ENCODE measurements around the gene TBC1D22B.

TBC1D22B gene

DNA sequence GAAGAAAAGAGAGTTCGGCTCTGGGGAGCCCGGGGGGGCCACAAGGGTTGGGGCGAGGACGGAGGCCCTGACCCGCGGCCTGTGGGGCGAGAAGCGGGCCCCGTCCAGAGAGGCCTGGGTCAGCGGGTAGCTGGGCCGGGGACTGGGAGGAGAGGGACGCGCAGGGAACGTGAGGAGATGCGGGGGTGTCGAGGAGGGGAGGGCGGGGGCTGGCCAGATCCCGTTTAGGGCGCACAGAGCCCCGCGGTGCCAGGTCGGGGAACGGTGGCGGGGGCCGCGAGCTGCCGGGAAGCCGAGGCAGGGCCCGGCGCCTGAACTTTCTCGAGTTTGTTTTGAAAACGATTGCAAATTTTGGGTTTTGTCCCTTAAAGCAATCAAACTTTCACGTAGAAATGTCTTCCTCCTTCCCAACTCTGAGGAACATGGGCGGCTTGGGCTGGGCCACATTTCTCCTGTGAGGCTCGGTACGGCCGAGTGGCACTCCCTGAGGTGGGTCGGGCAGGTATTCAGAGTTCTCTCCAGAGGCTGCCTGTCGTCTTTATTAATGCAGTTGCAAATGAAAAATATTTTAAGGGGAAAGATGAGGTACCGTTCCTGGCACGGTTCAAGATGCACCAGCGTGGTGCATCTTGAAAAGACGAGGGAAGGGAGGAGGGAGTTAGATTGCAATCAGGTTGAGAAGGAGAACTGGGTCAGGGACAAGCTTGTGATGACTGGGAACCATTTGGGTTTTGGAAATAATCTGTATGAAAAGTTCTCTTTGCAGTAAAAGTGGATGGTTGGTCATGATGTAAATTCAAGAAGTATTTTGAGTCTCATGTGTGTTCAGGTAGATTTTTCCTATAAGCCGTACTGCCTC is 97.2 kb downstream of the TBC1D22B start:
- peak in 1 of 3 experiments; percentile 12 for DNase-seq (ENCODE audit: low read depth in 3 of 3)

DNA sequence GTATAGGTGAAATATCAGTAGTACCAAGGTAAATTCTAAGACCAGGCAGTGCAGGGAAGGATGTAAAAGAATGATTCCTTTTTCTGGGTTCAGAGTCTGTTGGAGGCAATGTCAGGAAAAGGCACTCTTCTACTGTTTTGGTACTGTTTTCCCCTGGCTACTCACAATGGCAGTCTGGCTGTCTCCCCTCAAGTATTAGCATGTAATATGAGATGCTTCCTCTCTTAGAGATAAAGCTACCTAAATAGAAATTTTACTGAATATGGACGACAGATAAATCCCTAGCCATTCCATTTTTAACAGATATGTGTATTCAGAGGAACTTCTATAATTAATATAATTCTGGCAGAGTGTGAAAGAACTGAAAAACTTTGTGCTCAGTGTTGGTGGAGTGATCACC is 99.7 kb downstream of the TBC1D22B start:
- DNase-seq (ENCODE audit: low read depth in 3 of 3): no peak

DNA sequence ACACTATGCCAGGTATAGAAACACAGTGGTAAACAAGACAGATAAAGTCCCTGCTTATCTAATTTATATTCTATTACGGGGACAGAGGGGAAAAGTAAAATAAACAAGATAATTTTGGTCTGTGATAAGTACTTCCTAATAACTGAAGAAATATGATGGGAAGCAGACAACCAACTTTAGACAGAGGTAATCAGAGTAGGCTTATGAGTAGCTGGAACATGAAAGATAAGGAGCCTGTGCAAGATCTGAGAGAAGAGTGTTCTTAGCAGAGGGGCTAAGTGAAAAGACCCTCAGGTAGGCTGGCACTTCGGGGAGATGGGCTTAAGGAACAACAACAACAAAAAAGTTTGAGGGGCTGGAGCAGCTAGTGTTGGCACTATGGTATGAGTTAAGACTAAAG is 100.3 kb downstream of the TBC1D22B start:
- DNase-seq (ENCODE audit: low read depth in 3 of 3): no peak

DNA sequence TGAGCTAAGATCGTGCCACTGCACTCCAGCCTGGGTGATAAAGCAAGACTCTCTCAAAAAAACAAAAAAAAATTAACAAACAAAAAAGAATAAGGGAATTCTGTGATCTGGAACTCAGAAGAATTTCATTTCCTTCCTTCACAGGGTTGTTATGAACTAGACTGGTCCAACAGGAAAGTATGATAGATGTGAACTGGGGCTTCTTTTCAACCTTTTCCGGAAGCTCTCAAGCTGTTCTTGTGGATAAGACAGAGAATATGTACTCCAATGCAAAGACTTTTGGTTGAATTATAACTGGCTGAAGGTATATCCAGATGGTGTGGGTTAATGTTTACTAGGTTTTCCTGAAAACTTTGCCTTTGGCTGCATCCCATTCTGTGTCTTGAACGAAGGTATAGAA is 101.5 kb downstream of the TBC1D22B start:
- no peak for DNase-seq (ENCODE audit: low read depth in 3 of 3)

DNA sequence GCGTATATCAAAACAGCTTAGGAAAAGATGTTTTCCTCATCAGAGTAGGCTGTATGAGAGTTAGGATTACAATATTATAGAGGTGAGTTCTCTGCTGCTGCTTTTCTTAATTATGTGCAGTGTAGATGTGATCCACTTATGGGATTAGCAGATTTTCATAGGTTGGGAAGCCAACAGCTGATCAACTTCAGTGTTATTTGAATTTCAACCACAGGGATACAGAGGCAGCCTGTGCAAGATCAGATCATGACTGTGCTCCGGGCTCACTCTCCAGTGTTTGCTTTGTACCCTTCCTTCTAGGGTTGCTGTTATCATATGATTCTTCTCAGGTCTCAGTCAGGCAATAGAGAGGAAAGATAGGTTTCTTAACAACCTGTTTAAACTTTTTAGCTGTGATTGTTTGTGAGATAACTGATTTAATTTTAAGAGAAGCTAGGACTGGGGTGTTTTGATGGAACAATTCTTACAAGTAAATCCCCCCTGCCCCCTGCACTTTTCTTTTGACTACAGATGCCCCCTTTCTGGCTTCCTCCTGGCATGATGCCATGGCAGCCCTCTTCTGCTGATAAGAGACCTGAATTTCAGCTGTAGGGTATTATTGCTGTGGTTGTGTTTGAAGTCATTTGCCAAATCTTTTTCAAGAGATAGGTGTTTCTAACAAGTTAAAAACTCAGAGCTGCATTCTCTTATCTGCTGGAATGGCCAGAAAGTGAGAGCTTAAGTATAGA is 104.7 kb downstream of the TBC1D22B start:
- DNase-seq (ENCODE audit: low read depth in 3 of 3): no peak

DNA sequence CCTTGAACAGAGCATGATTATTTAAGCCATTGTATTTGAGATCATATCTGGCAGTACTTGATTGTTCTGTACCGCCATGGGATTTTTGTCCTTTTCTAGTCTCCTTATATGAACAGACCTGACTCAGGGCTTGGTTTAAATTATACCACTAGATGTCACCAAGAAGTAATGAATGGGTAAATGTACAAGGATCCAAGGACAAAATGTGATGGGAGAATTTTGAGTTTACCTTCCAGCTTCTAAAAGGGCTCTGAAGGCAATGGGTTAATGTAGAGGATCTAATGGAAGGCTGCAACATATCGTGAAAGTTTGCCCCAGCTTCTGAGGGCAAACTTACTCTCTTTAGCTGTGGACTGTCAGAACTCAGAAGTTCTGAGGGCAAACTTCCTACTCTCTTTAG is 108.2 kb downstream of the TBC1D22B start:
- no peak for DNase-seq (ENCODE audit: low read depth in 3 of 3)

DNA sequence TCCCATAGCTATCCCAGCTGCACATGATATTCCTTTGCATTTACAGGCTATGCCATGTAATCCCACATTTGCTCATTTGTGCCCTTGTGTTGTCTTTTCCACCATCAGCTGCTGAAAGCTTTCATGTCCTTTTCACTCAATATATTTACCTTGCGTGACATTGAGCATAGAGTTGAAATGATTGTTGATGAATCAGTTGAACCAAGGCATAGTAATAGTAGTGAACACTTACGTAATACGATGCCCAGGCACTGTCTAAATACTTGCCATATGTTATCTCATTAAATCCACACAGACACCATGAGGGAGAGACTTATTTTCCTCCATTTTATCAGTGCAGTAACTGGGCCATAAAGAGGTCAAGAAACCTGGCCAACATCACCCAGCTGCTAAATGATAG is 109.3 kb downstream of the TBC1D22B start:
- no peak for DNase-seq (ENCODE audit: low read depth in 3 of 3)

DNA sequence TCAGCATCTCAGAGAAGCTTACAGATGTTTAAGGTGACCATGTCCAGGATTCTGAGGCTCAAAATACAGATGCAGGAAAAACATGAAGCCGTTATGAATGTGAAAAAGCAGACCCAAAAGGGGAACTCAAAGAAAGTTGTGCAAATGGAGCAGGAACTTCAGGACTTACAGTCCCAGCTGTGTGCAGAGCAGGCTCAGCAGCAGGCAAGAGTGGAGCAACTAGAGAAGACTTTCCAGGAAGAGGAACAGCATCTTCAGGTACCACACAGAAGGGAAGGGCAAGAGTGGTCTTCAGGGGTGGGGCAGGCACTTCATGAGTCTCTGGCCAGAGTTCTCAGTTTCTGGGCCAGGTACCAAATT is 111.4 kb downstream of the TBC1D22B start:
- DNase-seq (ENCODE audit: low read depth in 3 of 3): no peak

DNA sequence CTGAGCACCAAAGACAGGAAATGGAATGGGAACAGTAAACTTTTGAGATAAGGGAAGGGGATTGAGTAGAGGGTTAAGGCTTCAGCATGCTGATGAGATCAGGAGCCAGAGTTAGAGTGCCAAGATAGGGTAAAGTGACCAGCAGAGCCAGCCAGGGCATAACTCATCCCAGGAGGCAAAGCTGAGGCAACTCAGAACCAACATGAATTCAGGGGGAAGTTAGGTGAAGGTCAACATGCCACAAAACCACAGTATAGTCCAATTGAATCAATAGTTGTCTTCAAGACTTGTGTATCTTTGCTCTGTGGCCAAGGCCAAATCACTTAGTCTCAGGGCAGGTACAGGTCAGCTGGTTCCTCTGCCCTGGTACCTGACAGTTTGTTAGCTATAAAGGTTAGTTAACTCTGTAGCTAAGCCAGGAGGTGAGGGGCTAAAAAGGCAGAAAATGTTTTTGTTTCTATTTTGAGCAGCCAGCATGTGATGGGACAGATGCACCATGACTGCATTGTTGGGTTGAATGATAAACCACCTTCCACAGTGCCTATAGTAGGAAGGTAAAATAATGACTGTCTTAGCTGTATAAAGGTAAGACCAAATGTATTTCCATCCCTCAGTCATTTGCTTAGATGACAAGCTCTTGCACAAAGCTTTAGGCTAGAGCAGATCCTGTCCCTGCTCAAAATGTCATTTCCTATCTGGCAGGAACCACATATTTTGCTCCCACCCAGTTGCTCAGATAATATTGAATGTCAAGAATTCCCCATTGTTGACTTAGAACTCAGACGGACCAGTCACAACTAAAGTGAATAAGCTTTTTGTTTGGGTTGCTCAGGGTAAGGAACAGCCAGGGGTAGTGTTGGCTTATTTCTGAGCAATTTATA is 112.0 kb downstream of the TBC1D22B start:
- no peak for DNase-seq (ENCODE audit: low read depth in 3 of 3)

DNA sequence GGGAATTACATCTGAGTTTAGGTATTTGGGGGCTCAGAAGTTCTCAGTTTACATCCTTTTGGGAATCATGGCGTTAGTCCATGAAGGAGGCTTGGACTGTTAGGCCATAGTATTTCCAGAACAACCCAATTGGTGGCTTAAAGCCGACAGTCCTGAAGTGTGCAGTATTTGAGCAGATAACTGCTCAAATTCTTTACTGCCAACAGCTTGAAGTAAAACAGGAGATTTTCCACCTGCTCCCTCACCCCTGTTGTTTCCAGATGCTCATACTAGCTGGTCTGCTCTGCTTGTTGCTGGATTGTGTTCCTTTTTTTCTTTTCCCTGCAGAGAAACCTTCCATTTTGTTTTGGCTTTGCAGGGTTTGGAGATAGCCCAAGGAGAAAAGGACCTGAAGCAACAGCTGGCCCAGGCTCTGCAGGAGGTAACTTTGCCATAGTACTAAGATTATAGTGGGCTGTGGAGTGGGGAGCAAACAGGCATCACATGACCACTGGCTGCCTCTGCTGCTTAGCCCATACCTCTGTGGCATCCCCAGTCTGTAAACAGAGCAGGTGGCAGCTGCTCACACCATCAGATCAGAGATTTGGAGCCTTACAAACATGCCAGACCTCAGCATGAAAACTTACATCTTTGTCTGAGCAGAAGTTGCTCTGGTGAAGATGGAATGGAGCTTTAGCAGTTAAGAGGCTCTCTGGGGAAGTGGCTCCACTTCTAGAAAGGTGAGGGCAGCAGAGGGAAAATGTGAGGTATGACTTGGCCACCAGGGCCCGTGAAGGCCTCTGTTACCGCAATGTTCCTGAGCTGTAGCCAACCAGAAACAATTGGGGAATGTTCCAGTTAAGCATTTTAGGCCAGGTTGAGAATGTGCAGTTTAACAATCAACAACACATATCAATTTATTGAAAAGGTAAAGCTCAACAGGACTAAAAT is 113.8 kb downstream of the TBC1D22B start:
- DNase-seq (ENCODE audit: low read depth in 3 of 3): no peak

DNA sequence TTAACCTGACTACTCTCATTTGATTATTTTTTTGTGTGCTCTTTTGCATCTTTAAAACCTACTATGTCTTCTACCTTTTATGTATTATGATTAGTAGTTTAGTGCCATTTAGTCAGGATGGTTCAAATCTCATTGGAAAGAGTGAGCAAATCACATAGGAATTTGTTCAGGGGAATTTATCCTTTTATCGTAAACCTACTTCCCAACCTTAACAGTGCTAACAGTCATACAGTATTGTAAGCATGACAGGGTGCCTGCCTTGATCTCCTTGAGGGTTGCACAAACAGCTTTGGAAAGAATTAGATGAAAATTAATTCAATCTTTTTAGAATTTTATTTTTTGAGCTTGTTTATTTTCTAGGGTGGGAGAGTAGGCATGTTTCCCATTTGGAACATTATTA is 114.5 kb downstream of the TBC1D22B start:
- DNase-seq (ENCODE audit: low read depth in 3 of 3): no peak

DNA sequence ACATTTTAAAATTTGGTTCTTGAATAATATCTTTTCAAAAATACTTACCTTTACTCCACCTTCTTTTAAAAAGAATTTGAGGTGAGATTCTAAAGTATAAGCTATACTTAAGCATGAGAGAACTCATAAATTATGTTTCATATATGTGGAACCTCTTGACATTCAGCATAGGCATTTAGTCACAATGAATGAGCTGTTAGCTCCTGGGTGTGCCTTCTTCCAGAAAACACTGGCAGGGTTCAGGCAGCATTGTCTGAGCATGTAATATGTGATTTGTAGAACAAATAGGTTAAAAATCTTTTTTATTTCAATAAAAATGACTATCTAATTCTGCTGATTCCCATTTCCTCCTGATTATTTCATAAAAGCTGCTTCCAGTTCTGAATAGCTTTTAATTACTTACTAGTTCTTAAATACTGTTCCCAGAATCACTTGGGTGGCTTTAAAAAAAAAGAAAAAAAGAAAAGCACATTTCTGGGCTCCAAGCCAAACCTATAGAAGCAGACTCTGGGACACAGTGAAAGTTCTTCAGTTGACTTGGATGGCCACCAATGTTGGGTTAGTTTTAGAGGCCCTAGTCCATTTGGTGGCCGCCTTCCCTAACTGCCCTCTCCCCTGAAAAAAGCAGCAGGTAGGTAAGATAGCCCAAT is 116.4 kb downstream of the TBC1D22B start:
- DNase-seq (ENCODE audit: low read depth in 3 of 3): no peak

DNA sequence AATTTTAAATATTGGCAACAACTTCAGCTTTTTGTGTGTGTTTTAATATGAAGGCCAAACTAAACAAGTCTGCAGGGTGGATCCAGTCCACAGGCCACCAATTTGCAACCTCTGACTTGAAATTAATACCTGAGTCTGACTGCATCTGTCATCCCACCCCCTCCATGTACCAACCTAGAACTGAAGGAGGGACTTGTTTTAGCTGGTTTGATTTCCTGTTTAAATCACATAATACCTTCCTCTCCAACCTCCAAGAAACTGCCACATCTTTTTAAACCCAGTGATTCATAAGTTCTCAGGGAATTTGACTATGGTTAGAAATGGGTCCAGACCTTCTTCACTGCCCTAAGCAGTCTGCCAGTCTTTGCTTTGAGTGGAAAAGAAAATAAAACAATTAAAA is 117.8 kb downstream of the TBC1D22B start:
- no peak for DNase-seq (ENCODE audit: low read depth in 3 of 3)

DNA sequence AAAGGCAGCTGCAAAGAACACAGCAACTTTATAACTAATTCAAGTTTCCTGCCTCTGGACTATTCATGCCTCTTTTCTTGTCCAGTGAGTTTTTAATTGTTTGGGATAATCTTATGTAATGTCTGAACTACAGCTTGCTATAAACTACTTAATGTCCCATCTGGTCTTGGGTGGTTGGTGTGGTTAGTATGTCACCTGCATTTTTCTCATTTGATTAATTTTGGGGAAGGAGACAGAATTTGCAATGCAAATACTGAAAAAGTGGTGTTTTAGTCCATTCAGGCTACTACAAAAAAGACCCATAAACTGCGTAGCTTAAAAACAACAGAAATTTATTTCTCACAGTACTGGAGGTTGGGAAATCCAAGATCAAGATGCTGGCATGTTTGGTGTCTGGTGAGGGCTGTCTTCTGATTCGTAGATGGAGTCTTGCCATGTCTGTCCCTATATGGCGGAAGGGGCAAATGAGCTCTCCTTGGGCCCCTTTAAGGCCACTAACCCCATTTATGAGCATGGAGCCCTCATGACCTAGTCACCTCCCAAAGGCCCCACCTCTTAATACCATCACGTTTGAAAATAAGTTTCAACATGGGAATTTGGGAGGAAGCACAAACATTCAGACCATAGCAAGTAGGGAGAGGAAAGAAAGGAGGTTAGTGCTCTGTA is 118.6 kb downstream of the TBC1D22B start:
- no peak for DNase-seq (ENCODE audit: low read depth in 3 of 3)

DNA sequence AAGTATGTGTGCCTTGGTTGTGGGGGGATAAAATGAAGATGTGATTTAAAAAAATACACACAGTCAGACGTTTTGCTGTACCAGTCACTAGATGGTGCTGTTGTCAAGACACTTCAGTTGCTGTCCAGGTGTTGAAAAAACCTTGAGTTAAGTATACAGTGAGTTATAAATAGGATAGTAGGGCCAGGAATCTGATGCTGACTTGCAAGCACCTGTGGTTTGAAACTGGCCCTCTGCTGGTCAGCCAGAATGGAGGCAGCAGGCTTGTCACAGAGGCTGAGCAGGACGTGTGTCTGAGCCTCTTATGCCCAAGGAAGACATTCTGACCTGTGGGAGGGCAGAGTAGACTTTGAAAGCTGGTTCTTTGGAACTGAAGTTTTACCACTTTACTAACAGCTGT is 124.0 kb downstream of the TBC1D22B start:
- DNase-seq (ENCODE audit: low read depth in 3 of 3): no peak
